Superior temporal gyrus (tissue), 1 donor: ENCODE measurements around the gene GZMH.
"Not testable (repeated sequence)": the region's sequence is repeated elsewhere in the genome, so short reads cannot be mapped to it uniquely, and the experiment has no call there.

Experiments
- DNase-seq: peaks from one replicate; pipeline ENCODE4 v3.0.0-alpha.2; 2016; ENCODE audit errors: extremely low spot score

GZMH gene

DNA sequence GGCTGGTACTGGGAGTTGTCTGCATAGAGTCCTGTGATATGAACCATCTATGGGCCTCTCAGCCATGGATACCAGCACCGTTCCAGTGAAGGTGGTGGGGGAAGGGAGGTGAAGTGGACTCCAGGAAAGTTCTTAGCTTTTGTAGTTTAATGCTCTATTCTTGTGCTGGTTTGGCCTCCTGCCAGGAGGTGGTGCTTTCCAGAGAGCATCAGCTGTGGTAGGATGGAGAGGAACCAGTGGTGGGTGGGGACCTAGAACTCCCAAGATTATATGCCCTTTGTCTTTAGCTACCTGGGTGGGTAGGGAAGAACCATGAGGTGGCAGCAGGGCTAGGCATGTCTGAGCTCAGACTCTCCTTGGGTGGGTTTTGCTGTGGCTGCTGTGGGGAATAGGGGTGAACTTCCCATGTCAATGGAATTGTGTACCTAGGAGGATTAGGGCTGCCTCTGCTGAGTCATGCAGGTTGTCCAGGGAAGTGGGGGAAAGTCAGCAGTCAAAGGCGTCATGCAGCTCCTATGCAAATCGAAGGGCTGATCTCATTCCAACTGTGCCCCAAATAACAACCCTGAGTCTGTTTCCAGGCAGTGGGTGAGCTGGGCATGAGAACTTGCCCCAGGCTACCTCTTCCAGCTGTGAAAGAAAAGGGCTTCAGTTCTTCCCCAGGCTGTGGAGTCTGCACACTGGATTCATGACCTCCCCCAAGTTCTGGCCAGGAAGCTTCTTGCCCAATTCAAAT is 14.2 kb downstream of the GZMH start:
- no peak for DNase-seq

DNA sequence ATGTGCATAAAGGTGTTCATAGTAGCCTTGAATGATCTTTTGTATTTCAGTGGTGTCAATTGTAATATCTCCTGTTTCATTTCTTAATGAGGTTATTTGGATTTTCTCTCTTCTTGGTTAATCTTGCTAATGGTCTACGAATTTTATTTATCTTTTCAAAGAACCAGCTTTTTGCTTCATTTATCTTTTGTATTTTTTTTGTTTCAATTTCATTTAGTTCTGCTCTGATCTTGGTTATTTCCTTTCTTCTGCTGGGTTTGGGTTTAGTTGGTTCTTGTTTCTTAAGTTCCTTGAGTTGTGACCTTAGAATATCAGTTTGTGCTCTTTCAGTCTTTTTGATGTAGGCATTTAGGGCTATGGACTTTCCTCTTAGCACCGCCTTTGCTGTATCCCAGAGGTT is 18.5 kb downstream of the GZMH start:
- DNase-seq = not testable (repeated sequence)

DNA sequence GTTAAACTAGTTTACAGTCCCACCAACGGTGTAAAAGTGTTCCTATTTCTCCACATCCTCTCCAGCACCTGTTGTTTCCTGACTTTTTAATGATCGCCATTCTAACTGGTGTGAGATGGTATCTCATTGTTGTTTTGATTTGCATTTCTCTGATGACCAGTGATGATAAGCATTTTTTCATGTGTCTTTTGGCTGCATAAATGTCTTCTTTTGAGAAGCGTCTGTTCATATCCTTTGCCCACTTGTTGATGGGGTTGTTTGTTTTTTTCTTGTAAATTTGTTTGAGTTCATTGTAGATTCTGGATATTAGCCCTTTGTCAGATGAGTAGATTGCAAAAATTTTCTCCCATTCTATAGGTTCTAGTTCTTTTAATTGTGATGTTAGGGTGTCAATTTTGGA is 25.1 kb downstream of the GZMH start:
- not testable (repeated sequence) for DNase-seq

DNA sequence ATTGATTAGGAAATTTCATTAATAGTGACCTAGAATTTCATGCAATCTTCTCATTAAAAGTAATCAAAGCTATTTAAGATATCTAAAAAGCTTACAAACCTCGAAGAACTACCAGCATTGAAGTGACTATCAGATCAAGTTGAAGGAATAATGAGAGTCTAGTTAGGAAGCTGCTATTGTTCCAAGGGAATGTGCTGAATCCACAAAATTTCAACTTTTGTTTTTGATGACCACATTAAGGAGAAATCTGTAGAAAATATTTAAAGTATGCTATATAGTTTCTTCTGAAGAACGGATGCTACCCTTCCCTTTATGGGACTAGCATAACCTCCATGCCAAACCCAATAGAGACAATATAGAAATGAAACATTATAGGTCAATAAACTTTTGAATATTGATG is 30.9 kb downstream of the GZMH start:
- DNase-seq = no peak

DNA sequence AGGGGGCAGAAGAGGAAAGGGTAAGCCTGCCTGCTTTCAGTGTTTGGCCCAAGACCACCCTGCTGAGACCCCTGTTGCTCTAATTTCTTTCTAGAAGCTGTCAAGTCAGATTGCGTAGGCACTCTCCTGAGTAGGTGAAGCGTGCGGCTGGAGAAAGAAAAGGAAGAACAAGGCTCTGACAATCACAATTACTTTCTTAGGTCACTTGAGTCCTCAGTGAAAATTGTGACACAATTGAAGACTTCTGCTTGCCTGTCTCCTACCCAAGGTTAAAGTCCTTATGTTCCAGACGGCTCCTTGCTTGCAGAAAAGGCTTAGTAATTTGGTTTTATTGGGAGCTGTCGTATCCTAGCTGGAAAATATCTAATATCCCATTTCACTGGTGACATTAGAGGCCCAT is 32.7 kb downstream of the GZMH start:
- DNase-seq = no peak

DNA sequence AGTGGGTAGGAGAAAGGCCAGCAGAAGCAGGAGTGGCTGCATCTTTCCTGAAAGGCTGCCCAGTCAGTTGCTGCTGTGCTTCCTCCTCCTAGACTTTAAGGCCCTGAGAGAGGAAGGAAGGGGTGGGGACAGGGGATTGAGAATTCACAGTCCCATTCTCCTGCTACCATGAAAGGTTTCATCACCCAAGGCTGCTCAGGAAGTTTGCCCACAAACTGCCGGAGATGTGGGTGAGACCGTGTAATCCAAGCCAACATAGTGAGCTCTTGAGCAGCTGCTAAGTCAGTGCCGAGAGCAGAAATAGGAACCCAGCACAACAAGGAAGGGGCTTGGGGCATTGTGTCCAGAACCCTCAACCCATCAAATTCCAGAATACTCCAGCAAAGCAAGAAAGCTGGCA is 33.3 kb downstream of the GZMH start, which contains the start of gene CTSG:
Gene CTSG, minus strand, starts transcription at position 69 of the 400 bp plus-strand sequence. Its CDS starts 27 bp downstream, at position 42.
- no peak for DNase-seq

DNA sequence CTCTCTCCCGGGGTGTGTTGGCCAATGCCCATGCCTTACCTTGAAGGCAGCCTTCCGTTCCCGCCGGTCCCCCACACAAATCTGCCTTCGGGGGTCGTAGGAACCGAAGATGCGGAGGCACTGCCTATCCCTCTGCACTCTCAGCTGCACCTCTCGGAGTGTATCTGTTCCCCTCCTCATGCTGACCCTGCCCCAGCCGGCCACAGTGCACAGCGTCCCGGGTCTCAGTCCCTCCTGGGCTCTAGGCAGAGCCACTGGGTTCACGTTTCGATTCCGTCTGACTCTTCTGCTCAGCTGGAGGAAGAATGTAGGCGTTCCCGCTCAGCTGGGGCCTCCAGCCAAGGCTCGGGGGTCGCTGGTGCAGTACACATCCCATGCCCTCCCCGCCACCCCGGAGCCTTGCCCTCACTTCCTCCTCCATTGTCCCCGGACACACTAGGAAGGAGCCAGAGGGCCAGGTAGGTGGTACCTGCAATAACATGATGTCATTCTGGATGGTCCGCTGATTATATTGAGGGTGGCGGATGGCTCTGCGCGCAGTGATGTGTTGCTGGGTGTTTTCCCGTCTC is 35.2 kb downstream of the GZMH start:
- no peak for DNase-seq

DNA sequence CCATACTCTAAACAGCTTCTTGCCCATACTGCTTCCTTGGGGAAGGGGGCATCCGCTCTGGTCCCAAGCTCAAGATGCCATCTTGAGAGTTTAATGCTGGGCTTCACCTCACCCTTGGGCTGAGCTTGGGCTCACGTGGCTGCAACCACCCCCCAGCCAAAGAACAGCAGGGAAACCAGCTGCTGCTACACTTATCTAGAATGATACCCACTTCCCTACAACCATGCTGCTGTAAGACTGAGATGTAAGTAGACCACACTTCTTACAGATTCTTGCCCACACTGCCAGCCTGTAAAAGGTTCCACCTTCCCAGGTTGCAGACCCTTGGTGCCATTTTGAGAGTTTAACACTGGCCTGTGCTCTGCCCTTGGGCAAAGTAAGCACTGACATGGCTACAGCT is 43.2 kb downstream of the GZMH start:
- DNase-seq = no peak

DNA sequence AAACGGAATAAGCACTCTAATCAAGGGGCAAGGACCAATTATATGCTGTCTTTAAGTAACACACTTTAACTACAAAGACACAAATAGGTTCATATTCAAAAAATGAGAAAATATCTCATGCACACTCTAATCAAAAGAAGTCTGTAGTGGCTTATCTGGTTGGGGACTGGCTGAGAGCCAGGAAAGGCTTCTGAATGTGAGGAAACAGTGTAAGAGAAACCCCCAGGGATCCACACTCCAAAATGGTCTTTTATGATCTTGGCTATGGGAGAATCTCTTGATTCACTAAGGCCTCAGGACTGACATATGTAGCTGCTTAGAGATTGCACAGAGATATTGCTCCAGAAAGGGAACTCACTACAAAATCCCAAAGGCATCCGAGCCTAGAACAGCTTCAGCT is 43.7 kb downstream of the GZMH start:
- no peak for DNase-seq

DNA sequence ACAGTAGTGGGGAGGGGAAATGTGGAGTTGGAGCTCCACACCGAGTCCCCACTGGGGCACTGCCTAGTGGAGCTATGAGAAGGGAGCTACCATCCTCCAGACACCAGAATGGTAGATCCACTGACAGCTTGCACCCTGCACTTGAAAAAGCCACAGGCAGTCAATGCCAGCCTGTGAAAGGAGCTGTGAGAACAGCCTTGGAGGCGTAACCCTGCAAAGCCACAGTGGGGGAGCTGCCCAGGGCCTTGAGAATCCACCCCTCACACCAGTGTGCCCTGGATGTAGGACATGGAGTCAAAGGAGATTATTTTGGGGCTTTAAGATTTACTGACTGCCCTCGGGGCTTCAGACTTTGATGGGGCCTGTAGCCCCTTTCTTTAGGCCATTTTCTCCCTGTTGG is 46.0 kb downstream of the GZMH start:
- DNase-seq = no peak

DNA sequence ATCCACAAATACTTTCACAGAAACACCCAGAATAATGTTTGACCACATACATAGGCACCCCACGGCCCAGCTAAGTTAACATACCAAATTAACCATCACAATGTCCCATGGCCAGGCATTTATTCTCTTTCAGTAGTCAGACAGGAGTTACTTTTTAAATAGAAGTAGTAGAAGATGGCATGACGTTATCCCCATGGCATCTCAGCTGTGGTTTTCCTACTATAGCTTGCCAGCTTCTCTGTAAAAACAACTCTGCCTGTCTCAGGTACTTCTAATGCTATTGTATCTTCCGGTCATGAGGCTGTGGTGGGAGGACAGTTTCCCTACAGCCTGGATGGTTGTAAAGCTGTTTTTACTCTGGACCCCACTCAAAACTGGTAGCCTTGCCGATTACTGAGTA is 52.7 kb downstream of the GZMH start:
- no peak for DNase-seq
